ENCODE results near the gene INPP5A.

The INPP5A gene

GRCh38 chr10:132650611-132651250 is 113.1 kb downstream of the INPP5A start:
- DNase-seq = no peak

- DNase-seq = no peak
Observed at GRCh38 chr10:132651511-132652029, 114.0 kb downstream of the INPP5A start.

GRCh38 chr10:132652446-132652845 is 114.9 kb downstream of the INPP5A start:
- DNase-seq = no peak

- DNase-seq = no peak
Observed at GRCh38 chr10:132652936-132653590, 115.5 kb downstream of the INPP5A start.

GRCh38 chr10:132653721-132654120 is 116.1 kb downstream of the INPP5A start:
- DNase-seq = no peak

GRCh38 chr10:132654121-132654571 is 116.6 kb downstream of the INPP5A start:
- DNase-seq = no peak

GRCh38 chr10:132654708-132655661 is 117.4 kb downstream of the INPP5A start:
- DNase-seq = no peak

GRCh38 chr10:132655735-132656134 is 118.1 kb downstream of the INPP5A start:
- DNase-seq = no peak

GRCh38 chr10:132656283-132657126 is 118.9 kb downstream of the INPP5A start:
- DNase-seq = no peak

GRCh38 chr10:132657127-132657706 is 119.6 kb downstream of the INPP5A start:
- DNase-seq = no peak

- no peak for DNase-seq
Observed at GRCh38 chr10:132657748-132658147, 120.2 kb downstream of the INPP5A start.

- DNase-seq = no peak
Observed at GRCh38 chr10:132658546-132659205, 121.1 kb downstream of the INPP5A start.

GRCh38 chr10:132659206-132660091 is 121.9 kb downstream of the INPP5A start:
- no peak for DNase-seq

GRCh38 chr10:132660385-132660784 is 122.8 kb downstream of the INPP5A start:
- no peak for DNase-seq

- DNase-seq = no peak
Observed at GRCh38 chr10:132662186-132662920, 124.8 kb downstream of the INPP5A start.

- no peak for DNase-seq
Observed at GRCh38 chr10:132663666-132664365, 126.2 kb downstream of the INPP5A start.

GRCh38 chr10:132664407-132664806 is 126.8 kb downstream of the INPP5A start:
- no peak for DNase-seq

- no peak for DNase-seq
Observed at GRCh38 chr10:132664883-132665282, 127.3 kb downstream of the INPP5A start.

Measured in NCI-H146 (cell line).